ENCODE results near the gene EZH2.

DNA sequence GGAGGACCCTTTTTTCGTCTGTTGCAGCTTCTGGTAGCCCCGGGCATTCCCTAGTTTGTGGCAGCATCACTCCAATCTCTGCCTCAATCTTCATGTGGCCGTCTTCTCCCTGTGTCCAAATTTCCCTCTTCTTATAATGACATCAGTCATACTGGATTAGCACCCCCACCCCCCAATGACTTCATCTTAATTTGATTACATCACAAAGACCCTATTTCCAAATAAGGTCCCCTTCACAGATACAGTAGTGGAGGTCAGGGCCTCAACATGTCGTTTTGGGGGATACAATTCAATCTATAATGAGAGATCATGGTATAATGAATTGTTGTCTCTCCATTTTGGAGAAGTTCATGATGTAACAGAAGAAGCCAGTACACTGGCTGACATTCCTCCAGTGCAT, 28.1 kb upstream of the EZH2 start:
- TF ChIP-seq POLR2A (IDR thresholded peaks at IDR 0.05), result no peak
- TF ChIP-seq, protein P1, sequence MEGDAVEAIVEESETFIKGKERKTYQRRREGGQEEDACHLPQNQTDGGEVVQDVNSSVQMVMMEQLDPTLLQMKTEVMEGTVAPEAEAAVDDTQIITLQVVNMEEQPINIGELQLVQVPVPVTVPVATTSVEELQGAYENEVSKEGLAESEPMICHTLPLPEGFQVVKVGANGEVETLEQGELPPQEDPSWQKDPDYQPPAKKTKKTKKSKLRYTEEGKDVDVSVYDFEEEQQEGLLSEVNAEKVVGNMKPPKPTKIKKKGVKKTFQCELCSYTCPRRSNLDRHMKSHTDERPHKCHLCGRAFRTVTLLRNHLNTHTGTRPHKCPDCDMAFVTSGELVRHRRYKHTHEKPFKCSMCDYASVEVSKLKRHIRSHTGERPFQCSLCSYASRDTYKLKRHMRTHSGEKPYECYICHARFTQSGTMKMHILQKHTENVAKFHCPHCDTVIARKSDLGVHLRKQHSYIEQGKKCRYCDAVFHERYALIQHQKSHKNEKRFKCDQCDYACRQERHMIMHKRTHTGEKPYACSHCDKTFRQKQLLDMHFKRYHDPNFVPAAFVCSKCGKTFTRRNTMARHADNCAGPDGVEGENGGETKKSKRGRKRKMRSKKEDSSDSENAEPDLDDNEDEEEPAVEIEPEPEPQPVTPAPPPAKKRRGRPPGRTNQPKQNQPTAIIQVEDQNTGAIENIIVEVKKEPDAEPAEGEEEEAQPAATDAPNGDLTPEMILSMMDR (IDR thresholded peaks at IDR 0.05), result no peak
- no peak for TF ChIP-seq POLR2AphosphoS5 (IDR thresholded peaks at IDR 0.05)

Measured in prostate gland (tissue), 2 donors.